Measurements from ENCODE around the gene MCAM. TPM values are rescaled to one million over a fixed set of nuclear protein-coding genes. Genes with fewer than 3 reads are reported as not detected.

Gene MCAM
- total RNA-seq, 1 donor, result 11.2 TPM

- Histone ChIP-seq H3K27me3 (ENCODE audit: insufficient read depth, low read length) (peaks cover 9% of the 10 kb centered on the region), H3K4me2 (ENCODE audit: insufficient read depth, low read length) (no peak overlapping the region), H4K20me1 (ENCODE audit: insufficient read depth, low read length) (no peaks in the 10 kb centered on the region), H3K4me3 (ENCODE audit: insufficient read depth, low read length) (no peak overlapping the region), H3K9me3 (ENCODE audit: low read depth, low read length) (no peaks in the 10 kb centered on the region), H3K79me2 (ENCODE audit: insufficient read depth, low read length) (peaks cover 9% of the 10 kb centered on the region), H2AFZ (ENCODE audit: low read length) (no peak overlapping the region), H3K27ac (ENCODE audit: low read depth, low read length) (no peak overlapping the region), H3K36me3 (ENCODE audit: insufficient read depth, low read length) (no peaks in the 10 kb centered on the region), H3K4me1 (ENCODE audit: insufficient read depth, low read length) (peaks cover 9% of the 10 kb centered on the region)
- DNase-seq (ENCODE audit: insufficient read length, low spot score, missing footprints), result no peak
- TF ChIP-seq, protein P1, sequence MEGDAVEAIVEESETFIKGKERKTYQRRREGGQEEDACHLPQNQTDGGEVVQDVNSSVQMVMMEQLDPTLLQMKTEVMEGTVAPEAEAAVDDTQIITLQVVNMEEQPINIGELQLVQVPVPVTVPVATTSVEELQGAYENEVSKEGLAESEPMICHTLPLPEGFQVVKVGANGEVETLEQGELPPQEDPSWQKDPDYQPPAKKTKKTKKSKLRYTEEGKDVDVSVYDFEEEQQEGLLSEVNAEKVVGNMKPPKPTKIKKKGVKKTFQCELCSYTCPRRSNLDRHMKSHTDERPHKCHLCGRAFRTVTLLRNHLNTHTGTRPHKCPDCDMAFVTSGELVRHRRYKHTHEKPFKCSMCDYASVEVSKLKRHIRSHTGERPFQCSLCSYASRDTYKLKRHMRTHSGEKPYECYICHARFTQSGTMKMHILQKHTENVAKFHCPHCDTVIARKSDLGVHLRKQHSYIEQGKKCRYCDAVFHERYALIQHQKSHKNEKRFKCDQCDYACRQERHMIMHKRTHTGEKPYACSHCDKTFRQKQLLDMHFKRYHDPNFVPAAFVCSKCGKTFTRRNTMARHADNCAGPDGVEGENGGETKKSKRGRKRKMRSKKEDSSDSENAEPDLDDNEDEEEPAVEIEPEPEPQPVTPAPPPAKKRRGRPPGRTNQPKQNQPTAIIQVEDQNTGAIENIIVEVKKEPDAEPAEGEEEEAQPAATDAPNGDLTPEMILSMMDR (IDR thresholded peaks at IDR 0.05; ENCODE audit: extremely low read depth, low read depth, low read length), result no peak
These were observed 13.3 kb upstream of the MCAM start for GRCh38 chr11:119330237-119330636.

DNA sequence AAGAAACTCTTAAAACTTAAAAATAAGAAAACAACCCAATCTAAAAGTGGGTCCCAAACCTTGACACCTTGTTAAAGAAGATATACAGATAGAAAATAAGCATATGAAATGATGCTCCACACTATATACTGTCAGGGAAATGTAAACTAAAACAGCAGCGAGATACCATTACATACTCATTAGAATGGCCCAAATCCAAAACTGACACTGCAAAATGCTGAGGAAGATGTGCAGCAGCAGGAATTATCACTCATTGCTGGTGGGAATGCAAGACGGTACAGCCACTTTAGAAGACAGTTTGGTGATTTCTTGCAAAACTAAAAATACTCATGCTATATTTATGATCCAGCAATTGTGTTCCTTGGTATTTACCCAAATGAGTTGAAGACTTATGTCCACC, 12.4 kb upstream of the MCAM start:
- Histone ChIP-seq H3K4me3 (ENCODE audit: insufficient read depth, low read length) (no peak overlapping the region), H3K27ac (ENCODE audit: low read depth, low read length) (no peak overlapping the region), H3K27me3 (ENCODE audit: insufficient read depth, low read length) (peaks cover 9% of the 10 kb centered on the region), H3K4me2 (ENCODE audit: insufficient read depth, low read length) (no peak overlapping the region), H2AFZ (ENCODE audit: low read length) (no peak overlapping the region), H4K20me1 (ENCODE audit: insufficient read depth, low read length) (no peaks in the 10 kb centered on the region), H3K36me3 (ENCODE audit: insufficient read depth, low read length) (no peaks in the 10 kb centered on the region), H3K79me2 (ENCODE audit: insufficient read depth, low read length) (no peaks in the 10 kb centered on the region), H3K9me3 (ENCODE audit: low read depth, low read length) (no peaks in the 10 kb centered on the region), H3K4me1 (ENCODE audit: insufficient read depth, low read length) (peaks cover 4% of the 10 kb centered on the region)
- DNase-seq (ENCODE audit: insufficient read length, low spot score, missing footprints), result no peak
- TF ChIP-seq, protein P1 (IDR thresholded peaks at IDR 0.05; ENCODE audit: extremely low read depth, low read depth, low read length), result no peak

- Histone ChIP-seq H4K20me1 (ENCODE audit: insufficient read depth, low read length) (no peaks in the 10 kb centered on the region), H3K4me1 (ENCODE audit: insufficient read depth, low read length) (peaks cover 23% of the 10 kb centered on the region), H3K4me3 (ENCODE audit: insufficient read depth, low read length) (no peak overlapping the region), H2AFZ (ENCODE audit: low read length) (no peak overlapping the region), H3K27me3 (ENCODE audit: insufficient read depth, low read length) (peaks cover 2% of the 10 kb centered on the region), H3K9me3 (ENCODE audit: low read depth, low read length) (no peaks in the 10 kb centered on the region), H3K36me3 (ENCODE audit: insufficient read depth, low read length) (no peaks in the 10 kb centered on the region), H3K4me2 (ENCODE audit: insufficient read depth, low read length) (no peak overlapping the region), H3K27ac (ENCODE audit: low read depth, low read length) (no peak overlapping the region), H3K79me2 (ENCODE audit: insufficient read depth, low read length) (no peaks in the 10 kb centered on the region)
- TF ChIP-seq, protein P1 (IDR thresholded peaks at IDR 0.05; ENCODE audit: extremely low read depth, low read depth, low read length), result no peak
- no peak for DNase-seq (ENCODE audit: insufficient read length, low spot score, missing footprints)
These were observed 7.3 kb upstream of the MCAM start for GRCh38 chr11:119324189-119324588.

DNA sequence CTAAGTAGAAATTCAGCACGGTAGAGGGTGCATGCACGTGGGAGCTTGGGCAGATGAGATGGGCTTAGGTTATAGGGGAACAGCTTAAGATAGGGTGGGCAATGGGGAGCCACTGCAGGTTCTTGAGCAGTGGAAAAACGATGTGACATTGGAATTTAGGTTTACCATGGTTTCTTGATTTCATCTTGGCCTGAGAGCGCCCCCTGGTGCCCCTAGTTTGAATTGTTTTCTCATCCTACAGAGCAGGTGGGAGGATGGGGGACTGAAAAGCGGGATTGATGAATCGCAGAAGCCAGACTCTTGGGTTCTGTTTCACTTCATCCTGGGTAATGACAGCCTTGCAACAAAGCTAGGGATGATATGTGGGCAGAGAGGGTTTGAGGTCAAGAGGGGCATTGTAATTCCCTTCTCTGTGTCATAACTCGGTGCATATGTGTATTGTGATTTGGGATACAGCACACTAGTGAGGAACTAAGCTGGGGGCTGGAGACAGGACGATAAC, 6.7 kb upstream of the MCAM start:
- TF ChIP-seq, protein P1 (IDR thresholded peaks at IDR 0.05; ENCODE audit: extremely low read depth, low read depth, low read length), result peak; percentile 90
- H3K9me3 ChIP-seq (ENCODE audit: low read depth, low read length), result no peaks in the 10 kb centered on the region
- no peaks in the 10 kb centered on the region for H3K79me2 ChIP-seq (ENCODE audit: insufficient read depth, low read length)
- peak overlapping the region; percentile 41 for H3K4me2 ChIP-seq (ENCODE audit: insufficient read depth, low read length)
- H3K27me3 ChIP-seq (ENCODE audit: insufficient read depth, low read length), result no peaks in the 10 kb centered on the region
- no peak overlapping the region for H3K27ac ChIP-seq (ENCODE audit: low read depth, low read length)
- peak overlapping the region; percentile 52 for H2AFZ ChIP-seq (ENCODE audit: low read length)
- no peak overlapping the region for H3K4me3 ChIP-seq (ENCODE audit: insufficient read depth, low read length)
- peaks cover 29% of the 10 kb centered on the region for H3K4me1 ChIP-seq (ENCODE audit: insufficient read depth, low read length)
- peak; percentile 94 for DNase-seq (ENCODE audit: insufficient read length, low spot score, missing footprints)
- no peaks in the 10 kb centered on the region for H4K20me1 ChIP-seq (ENCODE audit: insufficient read depth, low read length)
- no peaks in the 10 kb centered on the region for H3K36me3 ChIP-seq (ENCODE audit: insufficient read depth, low read length)

All from osteoblast (primary cell).